ENCODE results near the gene BABAM2. TPM values are rescaled to one million over a fixed set of nuclear protein-coding genes. Genes with fewer than 3 reads are reported as not detected.

BABAM2 gene
- total RNA-seq, 1 experiment from 2014 or later: 46.1 TPM

DNA sequence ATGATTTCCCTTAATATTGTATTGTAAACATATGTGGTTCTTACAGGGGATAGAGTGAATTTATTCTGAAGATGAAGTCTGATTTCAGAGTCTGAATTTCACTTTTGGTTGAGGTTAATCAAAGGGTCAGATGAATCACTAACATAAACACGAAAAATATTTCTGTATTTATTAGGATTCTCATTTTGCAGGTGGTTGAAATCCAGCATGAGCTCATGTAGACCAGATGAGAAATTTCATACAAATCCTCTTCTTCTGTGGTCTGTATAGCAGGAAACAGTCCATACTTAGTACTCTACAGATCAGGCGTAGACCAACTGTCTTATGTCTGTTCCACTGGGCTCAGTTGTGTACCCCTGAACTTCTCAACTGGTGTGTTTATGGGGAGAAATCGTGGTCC lies 157.8 kb downstream of the BABAM2 start:
- no TSS peak for BruUV-seq (replicated peaks)
- intact Hi-C loops (cut with micrococcal nuclease; ENCODE audit: unreplicated experiment): no loop called here
- H2AFZ ChIP-seq: no peak overlapping the region
- no peaks in the 10 kb centered on the region for H3K36me3 ChIP-seq (ENCODE audit: low read depth)
- H4K20me1 ChIP-seq (ENCODE audit: insufficient read depth): no peaks in the 10 kb centered on the region
- no peak for DNase-seq
- peaks cover 28% of the 10 kb centered on the region for H3K4me1 ChIP-seq (replicated peaks; ENCODE audit: insufficient read depth)
- H3K4me2 ChIP-seq: no peak overlapping the region
- H3F3A ChIP-seq (ENCODE audit: insufficient read depth, low read depth): peaks cover 7% of the 10 kb centered on the region; the same call in 1 of the 2 replicates
- POLR2A ChIA-PET (ENCODE audit: unreplicated experiment): no interaction called here
- no peaks in the 10 kb centered on the region for H3K9me3 ChIP-seq (ENCODE audit: insufficient read depth, low read depth)
- no peaks in the 10 kb centered on the region for H3K9me2 ChIP-seq (ENCODE audit: insufficient read depth)
- no peak overlapping the region for H3K4me3 ChIP-seq
- no peak for TF ChIP-seq EZH2 (IDR thresholded peaks at IDR 0.05; ENCODE audit: low read depth)
- TF ChIP-seq, protein P1, sequence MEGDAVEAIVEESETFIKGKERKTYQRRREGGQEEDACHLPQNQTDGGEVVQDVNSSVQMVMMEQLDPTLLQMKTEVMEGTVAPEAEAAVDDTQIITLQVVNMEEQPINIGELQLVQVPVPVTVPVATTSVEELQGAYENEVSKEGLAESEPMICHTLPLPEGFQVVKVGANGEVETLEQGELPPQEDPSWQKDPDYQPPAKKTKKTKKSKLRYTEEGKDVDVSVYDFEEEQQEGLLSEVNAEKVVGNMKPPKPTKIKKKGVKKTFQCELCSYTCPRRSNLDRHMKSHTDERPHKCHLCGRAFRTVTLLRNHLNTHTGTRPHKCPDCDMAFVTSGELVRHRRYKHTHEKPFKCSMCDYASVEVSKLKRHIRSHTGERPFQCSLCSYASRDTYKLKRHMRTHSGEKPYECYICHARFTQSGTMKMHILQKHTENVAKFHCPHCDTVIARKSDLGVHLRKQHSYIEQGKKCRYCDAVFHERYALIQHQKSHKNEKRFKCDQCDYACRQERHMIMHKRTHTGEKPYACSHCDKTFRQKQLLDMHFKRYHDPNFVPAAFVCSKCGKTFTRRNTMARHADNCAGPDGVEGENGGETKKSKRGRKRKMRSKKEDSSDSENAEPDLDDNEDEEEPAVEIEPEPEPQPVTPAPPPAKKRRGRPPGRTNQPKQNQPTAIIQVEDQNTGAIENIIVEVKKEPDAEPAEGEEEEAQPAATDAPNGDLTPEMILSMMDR (conservative IDR thresholded peaks at IDR 0.05): no peak
- H3K27ac ChIP-seq: no peak overlapping the region
- H3K79me2 ChIP-seq (ENCODE audit: low read depth): no peaks in the 10 kb centered on the region
- CTCF ChIA-PET: no interaction called here
- H3K27me3 ChIP-seq (ENCODE audit: insufficient read depth, low read depth): no peaks in the 10 kb centered on the region

GRCh38 chr2:28049416-28049815 lies 158.9 kb downstream of the BABAM2 start:
- no peak overlapping the region for H2AFZ ChIP-seq
- no peaks in the 10 kb centered on the region for H3K9me2 ChIP-seq (ENCODE audit: insufficient read depth)
- H3K4me3 ChIP-seq: no peak overlapping the region
- CTCF ChIA-PET: no interaction called here
- no peak overlapping the region for H3K27ac ChIP-seq
- DNase-seq: no peak
- H3K27me3 ChIP-seq (ENCODE audit: insufficient read depth, low read depth): no peaks in the 10 kb centered on the region
- H4K20me1 ChIP-seq (ENCODE audit: insufficient read depth): no peaks in the 10 kb centered on the region
- H3K4me1 ChIP-seq (replicated peaks; ENCODE audit: insufficient read depth): peaks cover 28% of the 10 kb centered on the region
- intact Hi-C loops (cut with micrococcal nuclease; ENCODE audit: unreplicated experiment): no loop called here
- BruUV-seq (replicated peaks): no TSS peak
- TF ChIP-seq, protein P1 (conservative IDR thresholded peaks at IDR 0.05): no peak
- TF ChIP-seq EZH2 (IDR thresholded peaks at IDR 0.05; ENCODE audit: low read depth): no peak
- no peaks in the 10 kb centered on the region for H3K79me2 ChIP-seq (ENCODE audit: low read depth)
- H3K9me3 ChIP-seq (ENCODE audit: insufficient read depth, low read depth): no peaks in the 10 kb centered on the region
- H3K36me3 ChIP-seq (ENCODE audit: low read depth): no peaks in the 10 kb centered on the region
- peaks cover 7% of the 10 kb centered on the region; the same call in 1 of the 2 replicates for H3F3A ChIP-seq (ENCODE audit: insufficient read depth, low read depth)
- no peak overlapping the region for H3K4me2 ChIP-seq
- POLR2A ChIA-PET (ENCODE audit: unreplicated experiment): no interaction called here

GRCh38 chr2:28049899-28050298 lies 159.4 kb downstream of the BABAM2 start:
- H3K4me1 ChIP-seq (replicated peaks; ENCODE audit: insufficient read depth): peaks cover 27% of the 10 kb centered on the region
- H3K36me3 ChIP-seq (ENCODE audit: low read depth): no peaks in the 10 kb centered on the region
- ChIA-PET CTCF (no interaction called here), POLR2A (ENCODE audit: unreplicated experiment) (interaction anchor here (0.6 kb wide), 1 partner anchor 83 kb away, joined by 3 read pairs; no protein-coding TSS in a partner anchor)
- H3K4me2 ChIP-seq: no peak overlapping the region
- H3K9me3 ChIP-seq (ENCODE audit: insufficient read depth, low read depth): no peaks in the 10 kb centered on the region
- no peaks in the 10 kb centered on the region for H4K20me1 ChIP-seq (ENCODE audit: insufficient read depth)
- no peaks in the 10 kb centered on the region for H3K27me3 ChIP-seq (ENCODE audit: insufficient read depth, low read depth)
- DNase-seq: no peak
- no peak overlapping the region for H3K4me3 ChIP-seq
- H3K79me2 ChIP-seq (ENCODE audit: low read depth): no peaks in the 10 kb centered on the region
- no TSS peak for BruUV-seq (replicated peaks)
- H3F3A ChIP-seq (ENCODE audit: insufficient read depth, low read depth): peaks cover 7% of the 10 kb centered on the region; the same call in 1 of the 2 replicates
- no peak overlapping the region for H3K27ac ChIP-seq
- intact Hi-C loops (cut with micrococcal nuclease; ENCODE audit: unreplicated experiment): no loop called here
- H3K9me2 ChIP-seq (ENCODE audit: insufficient read depth): no peaks in the 10 kb centered on the region
- H2AFZ ChIP-seq: no peak overlapping the region
- TF ChIP-seq, protein P1 (conservative IDR thresholded peaks at IDR 0.05): no peak
- TF ChIP-seq EZH2 (IDR thresholded peaks at IDR 0.05; ENCODE audit: low read depth): no peak
